GM19324 (cell line): Measurements from ENCODE around the gene SPTAN1.
"Not testable (repeated sequence)": the region's sequence is repeated elsewhere in the genome, so short reads cannot be mapped to it uniquely, and the experiment has no call there.

ENCODE experiments used
- ATAC-seq: cut with Tn5 transposase; IDR thresholded peaks from one replicate; pipeline ENCODE4 v1.9.1; 2021; ENCODE audit warnings: mild to moderate bottlenecking, moderate library complexity; ENCODE audit not compliant: unreplicated experiment, low FRiP score

Gene SPTAN1

GRCh38 chr9:128552744-128553440 lies 505 bp downstream of the SPTAN1 start:
- ATAC-seq: peak; percentile 43

- no peak for ATAC-seq
These were observed 1.3 kb downstream of the SPTAN1 start for GRCh38 chr9:128553728-128554127.

DNA sequence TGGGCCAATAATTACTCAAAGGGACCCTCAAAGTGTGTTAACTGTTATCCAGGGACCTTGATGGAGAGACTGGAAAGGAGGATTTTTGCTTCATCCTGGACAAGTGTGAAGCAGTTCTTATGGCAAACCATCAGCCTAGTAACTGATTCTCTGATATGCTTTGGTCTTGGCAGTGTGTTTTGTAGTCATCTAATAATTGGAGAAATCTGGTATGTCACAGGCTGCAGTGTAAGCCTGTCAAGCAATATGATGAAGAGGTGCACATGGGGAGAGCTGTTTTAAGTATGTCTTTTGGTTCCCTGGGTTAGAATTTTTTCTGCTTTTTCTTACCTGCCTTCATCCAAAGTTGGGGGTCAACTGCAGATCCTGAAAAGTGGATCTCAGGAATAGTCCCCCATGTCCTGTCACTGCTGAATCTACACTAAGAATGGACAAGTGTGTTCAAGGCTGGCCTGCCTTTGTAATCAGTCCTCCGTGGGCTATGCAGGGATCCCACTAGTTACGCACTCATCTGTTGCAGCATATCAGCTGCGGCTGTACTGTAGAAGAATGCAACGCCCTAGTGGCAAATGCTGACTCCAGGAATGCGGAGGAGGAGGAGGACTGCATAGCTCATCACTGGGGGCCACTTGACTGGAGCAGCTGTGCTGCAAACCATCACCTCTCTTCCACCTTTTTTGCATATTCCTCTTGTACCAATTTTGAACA lies 1.9 kb downstream of the SPTAN1 start:
- no peak for ATAC-seq

GRCh38 chr9:128555180-128555721 lies 2.9 kb downstream of the SPTAN1 start:
- no peak for ATAC-seq

DNA sequence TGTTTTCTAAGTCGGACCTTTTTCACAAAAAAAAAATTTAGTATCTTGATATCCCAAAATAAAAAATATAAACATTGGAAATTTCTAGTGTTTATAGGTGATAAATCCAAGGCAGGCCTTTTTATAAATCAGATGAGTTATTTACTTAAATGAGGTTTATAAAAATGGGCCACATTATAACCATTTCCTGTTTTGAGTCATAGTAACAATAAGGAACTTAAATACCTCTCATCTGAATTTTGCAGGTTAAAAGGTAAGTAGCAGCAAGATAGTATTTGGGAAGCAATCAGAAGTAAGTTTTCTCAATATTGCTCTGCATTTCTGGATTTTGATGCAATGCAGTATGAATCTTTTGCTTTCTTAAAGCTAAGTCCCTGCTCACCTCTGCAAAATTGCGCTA lies 3.9 kb downstream of the SPTAN1 start:
- no peak for ATAC-seq

DNA sequence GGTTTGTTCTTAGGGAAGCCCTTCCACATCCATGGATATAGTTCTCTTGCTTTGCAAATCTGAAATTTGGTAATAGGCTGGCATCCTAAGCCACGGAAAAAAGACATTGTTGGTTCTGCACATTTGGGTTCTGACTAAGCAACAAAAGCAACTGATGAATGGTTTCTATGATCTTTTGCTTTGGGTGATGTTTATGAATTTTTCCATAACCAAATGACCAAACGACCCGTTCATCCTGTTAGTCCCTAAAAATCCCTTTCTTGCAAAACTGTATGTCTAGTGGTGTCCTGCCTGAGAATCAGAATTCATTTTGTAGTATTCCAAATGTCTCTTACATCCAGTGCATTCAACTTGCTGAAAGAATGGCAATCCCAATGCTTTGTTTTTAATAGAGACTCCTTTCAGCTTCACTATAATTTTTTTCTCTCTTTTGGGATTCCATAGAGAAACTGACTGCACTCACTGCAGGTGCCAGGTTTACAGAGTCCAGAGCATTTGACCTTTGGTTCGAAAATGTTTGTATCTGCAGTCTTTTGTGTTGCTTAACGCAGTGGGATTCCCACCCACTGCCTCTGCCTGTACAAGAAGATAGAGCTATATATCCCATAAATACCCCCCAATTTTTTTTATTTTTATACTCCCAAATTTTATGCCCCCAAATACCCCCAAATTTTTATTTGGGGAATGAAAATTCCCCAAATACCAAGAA lies 4.7 kb downstream of the SPTAN1 start:
- no peak for ATAC-seq

DNA sequence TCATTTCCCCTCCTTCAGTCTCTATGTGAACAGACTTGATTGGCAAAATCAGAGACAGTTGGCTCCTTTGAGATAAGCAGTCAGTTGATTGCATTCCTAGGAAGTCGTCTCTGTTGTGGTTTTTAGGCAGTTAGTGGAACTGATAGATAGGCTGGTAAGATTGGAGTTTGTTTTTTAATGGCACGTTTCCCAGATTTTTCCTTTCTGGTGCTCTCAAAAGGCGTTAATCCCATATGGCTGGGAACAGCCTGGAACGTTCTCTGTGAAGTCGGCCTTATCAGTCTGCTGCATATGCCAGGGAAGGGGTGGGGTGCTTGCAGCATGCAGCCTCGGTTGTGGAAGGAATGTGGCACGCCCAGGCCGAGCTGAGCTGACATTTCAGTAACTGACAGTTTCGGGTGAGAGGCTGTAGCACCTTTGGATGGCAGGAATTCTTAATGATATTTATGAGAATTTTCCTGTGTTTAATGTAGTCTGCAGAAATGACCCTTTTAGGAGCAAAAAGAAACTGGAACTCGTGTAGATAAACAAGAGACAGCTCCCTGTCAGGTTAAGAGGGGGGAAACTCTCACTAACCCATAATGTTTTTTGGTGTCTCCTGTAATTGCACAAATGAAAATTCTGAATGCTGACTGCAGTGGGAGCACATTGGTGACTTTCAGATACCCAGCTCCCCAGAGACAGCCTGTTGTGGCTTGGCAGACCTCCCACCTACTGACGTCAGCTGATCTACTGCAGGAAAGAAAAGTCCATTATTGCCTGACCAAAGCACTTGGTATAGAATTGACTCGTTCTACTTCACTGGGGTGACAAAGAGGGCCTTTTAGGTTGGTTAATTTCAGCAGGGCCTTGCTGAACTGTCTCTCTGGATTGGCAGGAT lies 6.3 kb downstream of the SPTAN1 start:
- ATAC-seq: no peak

DNA sequence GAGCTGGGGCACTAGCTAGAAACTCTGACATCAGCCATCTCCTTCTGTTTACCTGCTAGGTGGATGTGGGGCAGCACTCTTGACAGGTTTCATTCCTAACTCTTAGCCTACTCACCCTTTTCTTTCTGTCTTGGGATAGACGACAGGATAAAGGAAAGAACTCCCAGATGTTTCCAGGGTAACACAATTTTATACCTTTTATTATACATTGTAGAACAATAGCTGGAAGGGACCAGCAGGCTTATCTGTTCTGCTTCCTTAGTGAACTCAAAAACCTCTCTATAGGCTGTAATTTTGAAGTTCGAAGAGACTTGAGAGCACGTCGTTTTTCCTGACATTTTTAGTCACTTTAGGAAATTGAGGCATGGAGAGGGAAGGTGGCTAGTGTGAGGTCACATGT lies 13.2 kb downstream of the SPTAN1 start:
- ATAC-seq: no peak

- ATAC-seq: no peak
These were observed 16.2 kb downstream of the SPTAN1 start for GRCh38 chr9:128568470-128569078.

- ATAC-seq: no peak
These were observed 23.1 kb downstream of the SPTAN1 start for GRCh38 chr9:128575469-128575868.

- ATAC-seq: no peak
These were observed 23.5 kb downstream of the SPTAN1 start for GRCh38 chr9:128575916-128576315.

DNA sequence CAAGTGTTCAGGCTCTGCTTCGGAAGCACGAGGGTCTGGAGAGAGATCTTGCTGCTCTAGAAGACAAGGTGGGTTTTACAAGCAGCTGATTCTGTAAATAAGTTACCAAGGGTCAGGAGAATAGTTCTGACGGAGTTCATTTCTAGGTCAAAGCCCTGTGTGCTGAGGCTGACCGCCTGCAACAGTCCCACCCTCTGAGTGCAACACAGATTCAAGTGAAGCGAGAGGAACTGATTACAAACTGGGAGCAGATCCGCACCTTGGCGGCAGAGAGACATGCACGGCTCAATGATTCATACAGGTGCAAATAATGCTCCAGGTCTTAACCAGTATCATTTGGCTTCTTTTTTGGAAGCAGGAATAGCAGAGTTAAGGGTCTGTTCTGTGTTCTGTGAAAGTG lies 24.8 kb downstream of the SPTAN1 start:
- no peak for ATAC-seq

- ATAC-seq: no peak
These were observed 26.8 kb downstream of the SPTAN1 start for GRCh38 chr9:128579194-128579593.

- no peak for ATAC-seq
These were observed 28.3 kb downstream of the SPTAN1 start for GRCh38 chr9:128580731-128581130.

DNA sequence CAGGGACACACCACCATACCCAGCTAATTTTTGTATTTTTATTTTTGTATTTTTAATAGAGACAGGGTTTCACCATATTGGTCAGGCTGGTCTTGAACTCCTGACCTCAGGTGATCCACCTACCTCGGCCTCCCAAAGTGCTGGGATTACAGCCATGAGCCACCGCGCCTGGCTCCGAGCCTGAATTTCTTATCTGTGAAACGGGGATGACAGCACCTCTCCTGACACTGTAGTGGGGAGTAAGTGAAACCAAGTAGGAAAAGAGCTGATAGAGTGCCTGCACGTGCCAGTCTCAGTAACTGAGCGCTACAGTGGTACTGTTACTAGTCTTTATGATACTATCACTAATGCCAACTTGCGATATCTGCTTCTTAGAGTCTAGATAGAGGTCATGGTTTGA lies 32.8 kb downstream of the SPTAN1 start:
- not testable (repeated sequence) for ATAC-seq

- not testable (repeated sequence) for ATAC-seq
These were observed 34.5 kb downstream of the SPTAN1 start for GRCh38 chr9:128586934-128587333.

- ATAC-seq: no peak
These were observed 35.1 kb downstream of the SPTAN1 start for GRCh38 chr9:128587453-128587852.

DNA sequence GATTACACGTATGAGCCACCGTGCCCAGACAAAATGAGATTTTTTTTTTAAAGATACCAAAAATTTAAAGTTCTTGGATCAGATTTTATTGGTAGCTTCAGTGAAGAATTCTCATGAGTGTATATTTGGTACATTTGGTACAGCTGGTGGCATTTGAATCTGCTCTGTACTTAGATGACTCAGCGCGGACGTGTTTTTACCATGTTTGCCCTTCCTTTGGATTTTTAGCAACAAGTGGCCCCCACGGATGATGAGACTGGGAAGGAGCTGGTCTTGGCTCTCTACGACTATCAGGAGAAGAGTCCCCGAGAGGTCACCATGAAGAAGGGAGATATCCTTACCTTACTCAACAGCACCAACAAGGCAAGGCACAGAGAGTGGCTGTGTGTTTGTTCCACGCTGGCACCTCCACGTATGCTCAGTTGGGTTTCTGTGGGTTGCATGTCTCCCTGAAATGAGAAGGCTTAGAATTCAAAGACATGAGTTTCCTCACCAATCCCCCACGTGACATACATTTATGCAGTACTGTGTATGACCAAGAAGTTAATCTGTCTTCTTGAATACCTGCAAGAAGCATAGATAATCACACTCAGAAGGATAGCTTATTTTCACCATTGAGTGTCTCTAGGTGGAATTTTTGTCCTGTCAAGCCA lies 36.3 kb downstream of the SPTAN1 start:
- ATAC-seq: no peak

- no peak for ATAC-seq
These were observed 40.7 kb downstream of the SPTAN1 start for GRCh38 chr9:128593039-128593438.
